ENCODE measurements around the gene GABPB2.
A peak's percentile ranks its signal among the peaks of the same experiment; 100 is the strongest.

Gene GABPB2

GRCh38 chr1:151070474-151071276 lies at the start of gene GABPB2:
TSS of gene GABPB2 (plus strand) at chr1:151070761. CDS start at chr1:151088190, 17,429 bp downstream.
- peak; percentile 98 for TF ChIP-seq CTCF (conservative IDR thresholded peaks at IDR 0.05)
- peak within 1 kb of the TSS; percentile 100 for H3K27ac ChIP-seq

- H3K27ac ChIP-seq: no peak overlapping the region
- TF ChIP-seq CTCF (conservative IDR thresholded peaks at IDR 0.05): peak; percentile 79
Observed at GRCh38 chr1:151024540-151025146, 45.9 kb upstream of the GABPB2 start.

GRCh38 chr1:151026460-151026859 lies 44.1 kb upstream of the GABPB2 start:
- H3K27ac ChIP-seq: no peak overlapping the region
- TF ChIP-seq CTCF (conservative IDR thresholded peaks at IDR 0.05): no peak

- no peak overlapping the region for H3K27ac ChIP-seq
- no peak for TF ChIP-seq CTCF (conservative IDR thresholded peaks at IDR 0.05)
Observed at GRCh38 chr1:151032164-151032563, 38.4 kb upstream of the GABPB2 start.

- TF ChIP-seq CTCF (conservative IDR thresholded peaks at IDR 0.05): no peak
- H3K27ac ChIP-seq: no peak overlapping the region
Observed at GRCh38 chr1:151035167-151035566, 35.4 kb upstream of the GABPB2 start.

GRCh38 chr1:151036356-151036755 lies 34.2 kb upstream of the GABPB2 start, which contains the start of gene BNIPL:
TSS of gene BNIPL (plus strand) at chr1:151036586. CDS start at chr1:151036726, 140 bp downstream.
- TF ChIP-seq CTCF (conservative IDR thresholded peaks at IDR 0.05): no peak
- H3K27ac ChIP-seq: no peak within 1 kb of the TSS

- TF ChIP-seq CTCF (conservative IDR thresholded peaks at IDR 0.05): no peak
Observed at GRCh38 chr1:151037032-151037431, 33.5 kb upstream of the GABPB2 start.

More at GRCh38 chr1:151037032-151037431, 33.5 kb upstream of the GABPB2 start:
- no peak overlapping the region for H3K27ac ChIP-seq
